Neural cell (in vitro differentiated cells): ENCODE measurements around the gene PNPLA1. TPM values are rescaled to one million over a fixed set of nuclear protein-coding genes. Genes with fewer than 3 reads are reported as not detected.

Experiments used
- H2AFZ ChIP-seq: fragments of 200-600, 300-800 bp; sonication (generic), shearing (Covaris generic); 2 replicates; pipeline ENCODE4 v1.6.0; 2014; ENCODE audit warnings: low read depth, mild to moderate bottlenecking, antibody characterized with exemption, low read length, moderate library complexity
- H3F3A ChIP-seq: fragments of 200-600 bp; shearing (Covaris generic); 2 replicates; pipeline ENCODE4 v1.6.1; 2016; ENCODE audit warnings: mild to moderate bottlenecking, moderate library complexity, mixed read lengths, antibody characterized with exemption, low read length; ENCODE audit not compliant: insufficient read depth, poor library complexity, severe bottlenecking
- H3K27ac ChIP-seq: fragments of 200-600, 300-800 bp; sonication (generic), shearing (Covaris generic); 2 replicates; pipeline ENCODE4 v1.5.1; 2014; ENCODE audit warnings: mild to moderate bottlenecking, low read length, moderate library complexity
- H3K27me3 ChIP-seq: fragments of 300-800, 200-600 bp; sonication (generic), shearing (Covaris generic); 2 replicates; pipeline ENCODE4 v1.6.0; 2014; ENCODE audit warnings: mild to moderate bottlenecking, low read depth, low read length, moderate library complexity; ENCODE audit not compliant: insufficient read depth
- H3K36me3 ChIP-seq: fragments of 300-800, 200-600 bp; sonication (generic), shearing (Covaris generic); 2 replicates; pipeline ENCODE4 v1.5.1; 2014; ENCODE audit warnings: mild to moderate bottlenecking, antibody characterized with exemption, low read length, moderate library complexity; ENCODE audit not compliant: insufficient read depth
- H3K4me2 ChIP-seq: fragments of 300-800, 200-600 bp; sonication (generic), shearing (Covaris generic); 2 replicates; pipeline ENCODE4 v1.6.0; 2014; ENCODE audit warnings: mild to moderate bottlenecking, low read length
- H3K4me3 ChIP-seq: fragments of 300-800, 200-600 bp; sonication (generic), shearing (Covaris generic); 2 replicates; pipeline ENCODE4 v1.5.1; 2014; ENCODE audit warnings: mild to moderate bottlenecking, low read length, moderate library complexity
- H3K79me2 ChIP-seq: fragments of 200-600 bp; shearing (Covaris generic); replicated peaks from 2 replicates; pipeline ENCODE4 v1.6.0; 2014; ENCODE audit warnings: mild to moderate bottlenecking, low read length, moderate library complexity; ENCODE audit not compliant: insufficient read depth
- H3K9ac ChIP-seq: fragments of 300-800, 200-600 bp; sonication (generic), shearing (Covaris generic); 2 replicates; pipeline ENCODE4 v1.6.1; 2016; ENCODE audit warnings: mild to moderate bottlenecking, low read length, mixed read lengths
- H3K9me2 ChIP-seq: fragments of 200-600 bp; shearing (Covaris generic); 2 replicates; pipeline ENCODE4 v1.6.1; 2016; ENCODE audit warnings: mild to moderate bottlenecking, low read length, mixed read lengths; ENCODE audit not compliant: insufficient read depth
- H3K9me3 ChIP-seq: fragments of 200-600, 300-800 bp; sonication (generic), shearing (Covaris generic); 2 replicates; pipeline ENCODE4 v1.6.1; 2016; ENCODE audit warnings: mild to moderate bottlenecking, mixed run types, low read length, moderate library complexity, mixed read lengths
- H4K20me1 ChIP-seq: fragments of 200-600 bp; shearing (Covaris generic); 2 replicates; pipeline ENCODE4 v1.6.1; 2016; ENCODE audit warnings: mild to moderate bottlenecking, mixed run types; ENCODE audit not compliant: insufficient read depth
- CTCF ChIP-seq: fragments of 450-650 bp; IDR thresholded peaks from 2 replicates; pipeline ENCODE4 v1.5.1; 2014; ENCODE audit warnings: antibody characterized with exemption, mild to moderate bottlenecking, moderate library complexity; ENCODE audit not compliant: poor library complexity, severe bottlenecking
- EP300 ChIP-seq: fragments of 450-650 bp; conservative IDR thresholded peaks from 2 replicates; pipeline ENCODE4 v1.6.1; 2014; ENCODE audit warnings: antibody characterized with exemption, mild to moderate bottlenecking, moderate library complexity; ENCODE audit not compliant: poor library complexity, severe bottlenecking
- EZH2 ChIP-seq: fragments of 200-600, 300-800 bp; shearing (Covaris generic), sonication (generic); IDR thresholded peaks from 2 replicates; pipeline ENCODE4 v1.6.1; 2014; ENCODE audit warnings: antibody characterized with exemption, low read length, borderline replicate concordance, mild to moderate bottlenecking; ENCODE audit not compliant: insufficient read depth, poor library complexity, severe bottlenecking
- MXI1 ChIP-seq: fragments of 450-650 bp; conservative IDR thresholded peaks from 2 replicates; pipeline ENCODE4 v1.6.1; 2014; ENCODE audit warnings: antibody characterized with exemption, mild to moderate bottlenecking; ENCODE audit not compliant: poor library complexity, severe bottlenecking
- POLR2AphosphoS5 ChIP-seq: IDR thresholded peaks from 2 replicates; pipeline ENCODE4 v1.6.1; 2012
- RAD21 ChIP-seq: fragments of 450-650 bp; conservative IDR thresholded peaks from 2 replicates; pipeline ENCODE4 v1.6.1; 2014; ENCODE audit warnings: antibody characterized with exemption, mild to moderate bottlenecking, moderate library complexity
- SMC3 ChIP-seq: fragments of 450-650 bp; conservative IDR thresholded peaks from 2 replicates; pipeline ENCODE4 v1.6.1; 2014; ENCODE audit warnings: antibody characterized with exemption, mild to moderate bottlenecking, moderate library complexity; ENCODE audit not compliant: poor library complexity
- TAF1 ChIP-seq: IDR thresholded peaks from 2 replicates; pipeline ENCODE4 v1.6.1; 2012; ENCODE audit warnings: low read depth
- polyA plus RNA-seq: library from polyadenylated mRNA; depleted of rRNA; stranded (reverse); fragments of >200 nt; gene quantifications from 2 replicates; pipeline ENCODE4 v1.2.3, GENCODE V29; 2014
- TF ChIP-seq, protein P1 (sequence below): IDR thresholded peaks from 2 replicates; pipeline ENCODE4 v1.6.1; 2012; ENCODE audit warnings: borderline replicate concordance

PNPLA1 gene
- polyA plus RNA-seq, 1 donor from 2014 or later = not detected

DNA sequence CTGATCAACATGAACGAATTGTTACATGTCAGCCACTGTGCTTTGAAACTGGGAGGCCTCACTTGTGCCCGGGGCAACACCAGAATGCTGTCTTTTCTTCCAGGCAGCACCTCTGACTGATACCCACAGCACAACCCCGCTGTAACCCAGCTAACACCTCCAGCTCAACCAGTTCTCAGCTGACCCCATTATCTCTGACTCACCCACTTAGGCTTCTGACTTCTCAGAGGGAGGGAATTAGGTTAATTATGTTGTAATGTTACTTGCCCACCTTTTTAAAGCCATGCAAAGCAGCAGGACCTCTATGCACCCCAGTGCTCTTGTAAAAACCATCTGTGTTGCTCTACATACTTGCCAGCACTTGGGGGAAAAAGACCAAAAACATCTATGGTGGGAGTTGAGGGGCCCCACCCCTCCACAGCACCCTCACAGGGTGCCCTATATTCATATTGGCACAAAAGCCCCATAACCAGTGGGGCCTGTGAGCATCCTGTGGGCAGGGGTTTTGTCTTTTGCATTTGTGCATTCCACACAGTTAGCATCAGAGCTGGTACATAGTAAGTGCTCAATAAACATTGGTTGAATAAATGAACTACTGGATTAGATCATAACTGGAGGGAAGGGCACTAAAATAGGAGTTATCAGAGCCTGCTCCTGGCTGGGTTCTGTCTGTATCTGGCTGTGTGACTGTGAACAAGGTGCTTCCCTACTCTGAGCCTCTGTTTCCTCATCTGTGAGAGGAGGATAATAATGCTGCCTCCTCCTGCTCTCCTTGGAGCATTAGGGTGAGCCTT is 44.6 kb downstream of the PNPLA1 start:
- Histone ChIP-seq H3K36me3 (no peaks in the 10 kb centered on the region), H3K9ac (no peak overlapping the region), H3F3A (no peaks in the 10 kb centered on the region), H3K9me3 (no peaks in the 10 kb centered on the region), H2AFZ (no peak overlapping the region), H3K27ac (no peak overlapping the region), H3K4me3 (no peak overlapping the region), H3K27me3 (no peaks in the 10 kb centered on the region), H3K4me2 (no peak overlapping the region), H3K9me2 (no peaks in the 10 kb centered on the region), H4K20me1 (no peaks in the 10 kb centered on the region), H3K79me2 (no peaks in the 10 kb centered on the region)
- no peak for TF ChIP-seq SMC3
- no peak for TF ChIP-seq POLR2AphosphoS5
- TF ChIP-seq, protein P1, sequence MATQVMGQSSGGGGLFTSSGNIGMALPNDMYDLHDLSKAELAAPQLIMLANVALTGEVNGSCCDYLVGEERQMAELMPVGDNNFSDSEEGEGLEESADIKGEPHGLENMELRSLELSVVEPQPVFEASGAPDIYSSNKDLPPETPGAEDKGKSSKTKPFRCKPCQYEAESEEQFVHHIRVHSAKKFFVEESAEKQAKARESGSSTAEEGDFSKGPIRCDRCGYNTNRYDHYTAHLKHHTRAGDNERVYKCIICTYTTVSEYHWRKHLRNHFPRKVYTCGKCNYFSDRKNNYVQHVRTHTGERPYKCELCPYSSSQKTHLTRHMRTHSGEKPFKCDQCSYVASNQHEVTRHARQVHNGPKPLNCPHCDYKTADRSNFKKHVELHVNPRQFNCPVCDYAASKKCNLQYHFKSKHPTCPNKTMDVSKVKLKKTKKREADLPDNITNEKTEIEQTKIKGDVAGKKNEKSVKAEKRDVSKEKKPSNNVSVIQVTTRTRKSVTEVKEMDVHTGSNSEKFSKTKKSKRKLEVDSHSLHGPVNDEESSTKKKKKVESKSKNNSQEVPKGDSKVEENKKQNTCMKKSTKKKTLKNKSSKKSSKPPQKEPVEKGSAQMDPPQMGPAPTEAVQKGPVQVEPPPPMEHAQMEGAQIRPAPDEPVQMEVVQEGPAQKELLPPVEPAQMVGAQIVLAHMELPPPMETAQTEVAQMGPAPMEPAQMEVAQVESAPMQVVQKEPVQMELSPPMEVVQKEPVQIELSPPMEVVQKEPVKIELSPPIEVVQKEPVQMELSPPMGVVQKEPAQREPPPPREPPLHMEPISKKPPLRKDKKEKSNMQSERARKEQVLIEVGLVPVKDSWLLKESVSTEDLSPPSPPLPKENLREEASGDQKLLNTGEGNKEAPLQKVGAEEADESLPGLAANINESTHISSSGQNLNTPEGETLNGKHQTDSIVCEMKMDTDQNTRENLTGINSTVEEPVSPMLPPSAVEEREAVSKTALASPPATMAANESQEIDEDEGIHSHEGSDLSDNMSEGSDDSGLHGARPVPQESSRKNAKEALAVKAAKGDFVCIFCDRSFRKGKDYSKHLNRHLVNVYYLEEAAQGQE = no peak
- no peak for TF ChIP-seq MXI1
- no peak for TF ChIP-seq EZH2
- TF ChIP-seq RAD21 = no peak
- no peak for TF ChIP-seq TAF1
- TF ChIP-seq CTCF = no peak
- TF ChIP-seq EP300 = no peak

DNA sequence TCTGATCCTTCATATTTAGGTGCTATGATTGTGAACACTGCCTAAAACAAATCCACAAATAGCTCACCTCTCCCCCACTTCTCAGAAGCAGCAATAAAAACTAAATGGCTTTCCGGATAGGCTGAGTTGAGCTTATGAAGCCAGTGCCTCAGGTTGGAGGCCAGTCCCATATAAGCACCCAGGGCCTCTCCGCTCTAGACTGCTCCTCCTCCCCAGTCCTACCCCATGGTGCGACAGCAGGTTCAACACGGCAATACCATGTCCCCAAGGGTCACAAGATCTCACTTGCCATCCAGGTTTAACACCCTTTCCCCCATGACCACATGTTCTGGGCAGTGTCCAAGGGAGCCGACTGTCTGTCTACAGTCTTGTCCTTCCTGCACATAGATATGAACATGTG is 46.1 kb downstream of the PNPLA1 start:
- Histone ChIP-seq H3F3A (no peaks in the 10 kb centered on the region), H3K79me2 (no peaks in the 10 kb centered on the region), H4K20me1 (no peaks in the 10 kb centered on the region), H3K4me3 (no peak overlapping the region), H3K4me2 (no peak overlapping the region), H3K27me3 (no peaks in the 10 kb centered on the region), H3K36me3 (no peaks in the 10 kb centered on the region), H3K27ac (no peak overlapping the region), H3K9ac (no peak overlapping the region), H3K9me2 (no peaks in the 10 kb centered on the region), H3K9me3 (no peaks in the 10 kb centered on the region), H2AFZ (no peak overlapping the region)
- TF ChIP-seq, protein P1 = no peak
- TF ChIP-seq POLR2AphosphoS5 = no peak
- no peak for TF ChIP-seq EP300
- no peak for TF ChIP-seq CTCF
- no peak for TF ChIP-seq EZH2
- no peak for TF ChIP-seq MXI1
- no peak for TF ChIP-seq TAF1
- TF ChIP-seq SMC3 = no peak
- no peak for TF ChIP-seq RAD21
